ENCODE data around the gene FRY.
"Not testable (repeated sequence)": the region's sequence is repeated elsewhere in the genome, so short reads cannot be mapped to it uniquely, and the experiment has no call there.

The FRY gene

DNA sequence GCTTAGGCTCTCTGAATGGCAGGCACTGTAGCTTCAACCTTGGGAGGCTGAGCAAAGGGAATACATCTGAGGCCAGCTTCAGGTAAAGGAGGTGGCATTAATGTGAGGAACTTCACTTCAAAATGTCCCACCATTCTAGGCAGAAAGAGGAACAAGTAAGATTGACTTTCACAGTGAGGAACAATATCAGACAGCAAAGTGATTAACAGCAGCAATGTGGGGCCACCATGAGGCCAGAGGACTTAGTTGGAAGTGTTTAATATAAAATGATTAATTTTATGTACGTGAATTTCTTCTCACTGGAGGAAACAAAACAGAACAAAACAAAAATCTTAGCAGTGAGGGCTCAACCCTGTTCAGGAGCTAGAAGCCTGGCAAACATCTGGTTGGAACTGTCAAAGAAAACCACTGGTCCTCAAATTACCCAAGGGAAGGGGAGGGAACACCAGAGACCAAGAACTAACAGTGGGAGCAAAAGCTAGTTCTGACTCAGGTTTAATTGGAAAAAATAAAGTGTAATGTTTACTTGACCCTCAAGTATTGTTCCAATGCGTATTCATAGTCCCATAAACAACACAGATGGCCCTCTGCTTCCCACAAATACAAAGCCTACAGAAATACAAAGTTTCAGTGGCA is 43.9 kb upstream of the FRY start:
- DNase-seq (ENCODE audit: extremely low spot score): no peak
- POLR2A ChIA-PET: no interaction called here
- CTCF ChIA-PET: no interaction called here
- TF ChIP-seq SUZ12 (IDR thresholded peaks at IDR 0.05) (no peak), SP1 (IDR thresholded peaks at IDR 0.05) (no peak)
- TF ChIP-seq, protein P1, sequence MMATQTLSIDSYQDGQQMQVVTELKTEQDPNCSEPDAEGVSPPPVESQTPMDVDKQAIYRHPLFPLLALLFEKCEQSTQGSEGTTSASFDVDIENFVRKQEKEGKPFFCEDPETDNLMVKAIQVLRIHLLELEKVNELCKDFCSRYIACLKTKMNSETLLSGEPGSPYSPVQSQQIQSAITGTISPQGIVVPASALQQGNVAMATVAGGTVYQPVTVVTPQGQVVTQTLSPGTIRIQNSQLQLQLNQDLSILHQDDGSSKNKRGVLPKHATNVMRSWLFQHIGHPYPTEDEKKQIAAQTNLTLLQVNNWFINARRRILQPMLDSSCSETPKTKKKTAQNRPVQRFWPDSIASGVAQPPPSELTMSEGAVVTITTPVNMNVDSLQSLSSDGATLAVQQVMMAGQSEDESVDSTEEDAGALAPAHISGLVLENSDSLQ (IDR thresholded peaks at IDR 0.05): no peak

DNA sequence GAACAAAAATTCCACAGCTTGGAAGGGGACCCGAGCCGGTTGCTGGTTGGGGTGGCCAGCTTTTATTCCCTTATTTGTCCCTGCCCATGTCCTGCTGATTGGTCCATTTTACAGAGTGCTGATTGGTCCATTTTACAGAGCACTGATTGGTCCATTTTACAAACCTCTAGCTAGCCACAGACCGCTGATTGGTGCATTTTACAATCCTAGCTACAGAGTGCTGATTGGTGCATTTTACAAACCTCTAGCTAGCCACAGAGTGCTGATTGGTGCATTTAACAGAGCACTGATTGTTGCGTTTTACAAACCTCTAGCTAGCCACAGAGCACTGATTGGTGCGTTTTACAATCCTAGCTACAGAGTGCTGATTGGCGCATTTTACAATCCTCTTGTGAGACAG is 37.2 kb upstream of the FRY start:
- CTCF ChIA-PET; POLR2A ChIA-PET; DNase-seq (ENCODE audit: extremely low spot score): not testable (repeated sequence)

DNA sequence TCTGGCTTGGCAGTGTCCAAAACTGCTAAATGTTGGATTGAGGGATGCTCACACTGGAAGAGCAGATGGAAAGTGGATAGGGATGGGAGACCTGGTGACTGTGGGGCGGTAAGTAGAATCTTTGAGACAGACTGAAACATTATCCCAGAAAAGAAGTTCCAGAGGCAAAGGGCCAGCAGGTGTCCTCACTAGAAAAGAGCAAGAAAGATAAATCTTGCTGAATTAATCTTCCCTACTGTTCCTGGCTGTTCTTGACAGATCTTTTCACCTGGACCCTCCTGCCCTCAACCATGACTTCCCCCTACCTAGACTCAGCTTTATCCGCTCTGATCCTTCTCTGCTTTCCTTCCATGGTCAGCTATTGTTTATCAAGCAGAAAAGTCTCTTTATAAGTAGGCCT is 35.0 kb upstream of the FRY start:
- CTCF ChIA-PET: interaction anchor here (0.8 kb wide), 1 partner anchor 87 kb away, joined by 4 read pairs; no protein-coding TSS in a partner anchor
- POLR2A ChIA-PET: no interaction called here
- TF ChIP-seq FOXA1 (IDR thresholded peaks at IDR 0.05) (no peak), ELF4 (IDR thresholded peaks at IDR 0.05) (no peak), SP1 (IDR thresholded peaks at IDR 0.05) (no peak)
- no peak for DNase-seq (ENCODE audit: extremely low spot score)

DNA sequence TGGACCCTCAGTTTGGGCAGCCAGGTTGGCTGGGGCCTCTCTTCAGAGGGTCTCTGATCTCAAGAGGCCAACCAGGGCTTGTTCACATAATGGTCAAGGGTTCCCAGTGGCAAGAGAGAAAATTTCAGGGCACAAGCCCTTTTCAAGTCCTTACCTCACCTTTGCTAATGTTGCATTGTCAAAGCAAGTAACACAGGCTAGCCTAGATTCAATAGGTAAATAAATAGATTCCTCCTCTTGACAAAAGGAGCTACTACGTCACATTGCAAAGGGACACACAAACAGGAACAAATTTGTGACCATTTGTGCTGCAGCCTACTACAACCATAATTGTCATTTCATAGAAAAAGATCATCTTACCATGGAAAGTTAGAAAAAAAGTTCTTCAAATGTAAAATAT is 33.9 kb upstream of the FRY start:
- ChIA-PET POLR2A (no interaction called here), CTCF (no interaction called here)
- no peak for TF ChIP-seq HDGF (IDR thresholded peaks at IDR 0.05; ENCODE audit: borderline replicate concordance)
- TF ChIP-seq, protein P1 (IDR thresholded peaks at IDR 0.05): no peak
- TF ChIP-seq CTBP1 (IDR thresholded peaks at IDR 0.05; ENCODE audit: borderline replicate concordance): no peak
- TF ChIP-seq ARNT (IDR thresholded peaks at IDR 0.05): no peak
- TF ChIP-seq SP1 (IDR thresholded peaks at IDR 0.05): no peak
- no peak for TF ChIP-seq SUZ12 (IDR thresholded peaks at IDR 0.05)
- TF ChIP-seq NFRKB (IDR thresholded peaks at IDR 0.05): no peak
- no peak for TF ChIP-seq TARDBP (IDR thresholded peaks at IDR 0.05)
- no peak for TF ChIP-seq BHLHE40 (IDR thresholded peaks at IDR 0.05; ENCODE audit: borderline replicate concordance)
- DNase-seq (ENCODE audit: extremely low spot score): no peak

DNA sequence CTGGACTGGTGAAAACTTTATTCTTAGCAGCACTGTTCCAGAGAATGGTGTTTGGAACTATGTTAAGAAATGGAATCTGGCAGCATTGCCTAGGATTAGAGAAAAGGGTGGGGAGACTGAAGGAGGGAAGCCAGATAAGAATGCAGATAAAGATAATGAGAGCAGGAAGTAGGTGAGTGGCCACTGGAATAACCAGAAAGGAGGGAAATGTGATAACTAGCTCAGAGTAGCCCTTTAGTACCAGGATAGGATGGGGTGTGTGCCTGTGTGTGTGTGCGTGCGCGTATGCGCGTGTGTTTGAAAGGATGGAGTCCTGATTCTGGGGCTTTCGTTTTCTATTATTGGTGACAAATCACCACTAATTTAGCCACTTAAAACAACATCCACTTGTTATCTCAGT is 33.4 kb upstream of the FRY start:
- POLR2A ChIA-PET: no interaction called here
- no peak for TF ChIP-seq LEF1 (IDR thresholded peaks at IDR 0.05; ENCODE audit: borderline replicate concordance)
- TF ChIP-seq SP1 (IDR thresholded peaks at IDR 0.05): no peak
- TF ChIP-seq ZNF384 (IDR thresholded peaks at IDR 0.05): no peak
- TF ChIP-seq ELF4 (IDR thresholded peaks at IDR 0.05): no peak
- no peak for TF ChIP-seq SUZ12 (IDR thresholded peaks at IDR 0.05)
- no peak for TF ChIP-seq TARDBP (IDR thresholded peaks at IDR 0.05)
- no peak for TF ChIP-seq BHLHE40 (IDR thresholded peaks at IDR 0.05; ENCODE audit: borderline replicate concordance)
- no peak for DNase-seq (ENCODE audit: extremely low spot score)
- CTCF ChIA-PET: no interaction called here

DNA sequence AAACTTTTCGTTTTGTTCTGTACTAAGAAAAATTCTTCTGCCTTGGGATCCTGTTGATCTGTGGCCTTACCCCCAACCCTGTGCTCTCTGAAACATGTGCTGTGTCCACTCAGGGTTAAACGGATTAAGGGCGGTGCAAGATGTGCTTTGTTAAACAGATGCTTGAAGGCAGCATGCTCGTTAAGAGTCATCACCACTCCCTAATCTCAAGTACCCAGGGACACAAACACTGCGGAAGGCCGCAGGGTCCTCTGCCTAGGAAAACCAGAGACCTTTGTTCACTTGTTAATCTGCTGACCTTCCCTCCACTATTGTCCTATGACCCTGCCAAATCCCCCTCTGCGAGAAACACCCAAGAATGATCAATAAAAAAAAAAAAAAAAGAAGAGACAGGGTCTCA is 30.8 kb upstream of the FRY start:
- DNase-seq (ENCODE audit: extremely low spot score); CTCF ChIA-PET; POLR2A ChIA-PET: not testable (repeated sequence)

DNA sequence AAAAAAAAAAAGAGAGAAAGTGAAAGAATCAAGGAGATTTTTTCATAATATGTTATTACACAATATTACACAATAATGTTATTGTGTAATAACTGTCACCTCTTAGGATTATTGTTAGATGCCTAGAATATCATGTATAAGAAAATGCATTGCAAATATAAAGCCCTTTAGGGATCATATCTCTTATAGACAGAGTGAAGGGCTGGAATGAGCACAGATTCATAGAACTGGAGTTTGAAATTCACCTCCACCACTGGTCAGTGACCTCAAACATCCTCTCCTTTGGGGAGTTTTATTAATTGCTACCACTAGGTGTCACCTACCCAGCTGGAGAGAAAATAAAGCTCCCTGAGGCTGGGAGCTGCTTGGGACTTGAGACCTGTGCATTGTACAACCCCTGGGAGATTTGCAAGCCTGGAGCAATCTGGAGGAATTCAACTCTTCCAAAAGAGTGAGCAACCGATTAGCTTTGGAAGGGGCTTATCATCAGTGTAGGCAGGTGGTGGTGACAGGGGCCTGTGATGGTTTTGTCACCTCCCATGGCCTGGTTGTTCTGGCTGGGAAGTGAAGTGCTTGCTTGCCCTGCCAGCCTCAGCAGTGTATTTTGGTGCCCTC is 30.3 kb upstream of the FRY start:
- CTCF ChIA-PET: interaction anchor here (0.6 kb wide), 1 partner anchor 35 kb away, joined by 3 read pairs; no protein-coding TSS in a partner anchor
- POLR2A ChIA-PET: no interaction called here
- peak; percentile 48 for DNase-seq (ENCODE audit: extremely low spot score)
- no peak for TF ChIP-seq L3MBTL2 (conservative IDR thresholded peaks at IDR 0.05)

DNA sequence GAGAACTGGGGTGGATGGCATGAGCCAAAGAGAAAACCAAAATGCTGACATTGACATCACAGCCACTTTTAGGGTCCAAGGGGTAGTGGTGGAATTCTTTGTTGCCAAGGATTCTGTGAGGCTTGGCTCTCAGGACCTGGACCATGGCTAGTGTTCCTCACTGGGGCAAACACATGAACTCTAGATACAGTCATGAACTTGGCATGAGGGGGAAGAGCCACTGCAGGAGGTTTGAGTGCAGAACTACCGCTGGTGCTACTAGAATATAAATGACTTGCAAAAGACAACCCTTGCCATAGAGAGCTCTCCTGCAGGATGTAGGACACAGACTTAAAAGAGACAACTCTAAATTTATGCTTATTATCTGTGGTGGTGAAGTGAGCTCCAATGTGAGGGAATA is 29.8 kb upstream of the FRY start:
- ChIA-PET CTCF (interaction anchor here (0.6 kb wide), 1 partner anchor 35 kb away, joined by 3 read pairs; no protein-coding TSS in a partner anchor), POLR2A (no interaction called here)
- no peak for TF ChIP-seq FOXM1 (IDR thresholded peaks at IDR 0.05; ENCODE audit: borderline replicate concordance)
- TF ChIP-seq ELF4 (IDR thresholded peaks at IDR 0.05): no peak
- no peak for TF ChIP-seq TARDBP (IDR thresholded peaks at IDR 0.05)
- TF ChIP-seq FOXA1 (IDR thresholded peaks at IDR 0.05): no peak
- TF ChIP-seq SUZ12 (IDR thresholded peaks at IDR 0.05): no peak
- TF ChIP-seq ZNF384 (IDR thresholded peaks at IDR 0.05): no peak
- TF ChIP-seq SP1 (IDR thresholded peaks at IDR 0.05): no peak
- no peak for TF ChIP-seq HDGF (IDR thresholded peaks at IDR 0.05; ENCODE audit: borderline replicate concordance)
- no peak for TF ChIP-seq NFRKB (IDR thresholded peaks at IDR 0.05)
- no peak for TF ChIP-seq LEF1 (IDR thresholded peaks at IDR 0.05; ENCODE audit: borderline replicate concordance)
- TF ChIP-seq L3MBTL2 (conservative IDR thresholded peaks at IDR 0.05): no peak
- TF ChIP-seq BHLHE40 (IDR thresholded peaks at IDR 0.05; ENCODE audit: borderline replicate concordance): no peak
- TF ChIP-seq, protein P1 (IDR thresholded peaks at IDR 0.05): no peak
- TF ChIP-seq ARNT (IDR thresholded peaks at IDR 0.05): no peak
- TF ChIP-seq CTBP1 (IDR thresholded peaks at IDR 0.05; ENCODE audit: borderline replicate concordance): no peak
- TF ChIP-seq FOXK2 (IDR thresholded peaks at IDR 0.05): no peak
- no peak for DNase-seq (ENCODE audit: extremely low spot score)
